Neutrophil (primary cell): ENCODE results near the gene UTS2R.

Experiments used
- H3K27ac ChIP-seq: fragments of 200-600 bp; sonication (generic); 2 replicates; pipeline ENCODE4 v1.5.1; 2016; ENCODE audit warnings: mild to moderate bottlenecking, moderate library complexity
- H3K27me3 ChIP-seq: fragments of 200-600 bp; sonication (generic); 2 replicates; pipeline ENCODE4 v1.6.0; 2016; ENCODE audit warnings: mild to moderate bottlenecking
- H3K36me3 ChIP-seq: fragments of 200-600 bp; sonication (generic); 2 replicates; pipeline ENCODE4 v1.5.1; 2017
- H3K4me1 ChIP-seq, 2 experiments: fragments of 200-600 bp in 1 of 2; sonication (generic) in 1 of 2; 1 replicate in 1 of 2; 2 replicates in 1 of 2; pipeline versions ENCODE4 v1.5.1 to v1.6.1; 2013 to 2016; ENCODE audit warnings: low read depth in 1 of 2, low read length in 1 of 2, mild to moderate bottlenecking in 1 of 2, moderate library complexity in 1 of 2; ENCODE audit not compliant: control insufficient read depth in 1 of 2, insufficient read depth in 1 of 2
- H3K4me3 ChIP-seq, 2 experiments: fragments of 200-600 bp in 1 of 2; sonication (generic) in 1 of 2; 1 replicate in 1 of 2; 2 replicates in 1 of 2; pipeline ENCODE4 v1.5.1; 2013 to 2016; ENCODE audit warnings: low read depth in 1 of 2, low read length in 1 of 2, mild to moderate bottlenecking in 1 of 2, moderate library complexity in 1 of 2
- H3K9me3 ChIP-seq: fragments of 200-600 bp; sonication (generic); 2 replicates; pipeline ENCODE4 v1.5.1; 2016
- CTCF ChIP-seq: fragments of 200-600 bp; sonication (generic); IDR thresholded peaks from 2 replicates; pipeline ENCODE4 v1.5.1; 2016; ENCODE audit warnings: antibody characterized with exemption

UTS2R gene

GRCh38 chr17:82391496-82392066, 20.0 kb downstream of the UTS2R start:
- Histone ChIP-seq H3K36me3 (no peaks in the 10 kb centered on the region), H3K4me1 (peaks cover 10% of the 10 kb centered on the region in 2 experiments)

GRCh38 chr17:82392209-82392920, 20.8 kb downstream of the UTS2R start:
- Histone ChIP-seq H3K4me3 (no peak overlapping the region), H3K36me3 (no peaks in the 10 kb centered on the region), H3K9me3 (no peaks in the 10 kb centered on the region), H3K27ac (no peak overlapping the region), H3K27me3 (peaks cover 23% of the 10 kb centered on the region), H3K4me1 (peaks cover 4% of the 10 kb centered on the region in 2 experiments)
- no peak for TF ChIP-seq CTCF

More at GRCh38 chr17:82391496-82392066, 20.0 kb downstream of the UTS2R start:
- no peak overlapping the region for H3K27ac ChIP-seq
- peaks cover 31% of the 10 kb centered on the region for H3K27me3 ChIP-seq
- no peaks in the 10 kb centered on the region for H3K9me3 ChIP-seq
- no peak for TF ChIP-seq CTCF
- no peak overlapping the region for H3K4me3 ChIP-seq

- Histone ChIP-seq H3K36me3 (no peaks in the 10 kb centered on the region), H3K9me3 (no peaks in the 10 kb centered on the region), H3K4me3 (no peak overlapping the region), H3K27ac (no peak overlapping the region), H3K4me1 (no peaks in the 10 kb centered on the region), H3K27me3 (peaks cover 17% of the 10 kb centered on the region)
- no peak for TF ChIP-seq CTCF
Measured at GRCh38 chr17:82392941-82393340, 21.4 kb downstream of the UTS2R start.

GRCh38 chr17:82394278-82394677, 22.7 kb downstream of the UTS2R start:
- Histone ChIP-seq H3K4me1 (peaks cover 0 to 2% of the 10 kb centered on the region in 2 experiments), H3K36me3 (no peaks in the 10 kb centered on the region), H3K9me3 (no peaks in the 10 kb centered on the region), H3K27ac (no peak overlapping the region), H3K4me3 (no peak overlapping the region), H3K27me3 (peaks cover 4% of the 10 kb centered on the region)
- no peak for TF ChIP-seq CTCF

- no peak for TF ChIP-seq CTCF
- Histone ChIP-seq H3K27ac (no peak overlapping the region), H3K27me3 (no peaks in the 10 kb centered on the region), H3K36me3 (no peaks in the 10 kb centered on the region), H3K9me3 (no peaks in the 10 kb centered on the region), H3K4me1 (peaks cover 24 to 27% of the 10 kb centered on the region in 2 experiments), H3K4me3 (no peak overlapping the region)
Measured at GRCh38 chr17:82396601-82397435, 25.3 kb downstream of the UTS2R start.
